ENCODE results near the gene ZNF554.

Gene ZNF554

GRCh38 chr19:2785244-2785997 lies 34.2 kb upstream of the ZNF554 start, which contains the start of gene THOP1:
Gene THOP1 (plus strand): TSS chr19:2785503. CDS start chr19:2785663, 160 bp downstream.
- Histone ChIP-seq H3K4me3 (replicated peaks; ENCODE audit: insufficient read depth, low read length) (peak within 1 kb of the TSS; percentile 97), H3K27ac (replicated peaks) (peak within 1 kb of the TSS; percentile 83), H3K27me3 (ENCODE audit: insufficient read depth, poor library complexity, severe bottlenecking) (no peaks in the 10 kb centered on the region)
- DNase-seq (ENCODE audit: low read depth in 1 of 2, low spot score in 1 of 2) = peak; percentile 96 to 99
- TF ChIP-seq POLR2AphosphoS5 (IDR thresholded peaks at IDR 0.05; ENCODE audit: low read depth) (peak; percentile 60; the same call in 1 of the 2 replicates), SPI1 (IDR thresholded peaks at IDR 0.05; ENCODE audit: borderline replicate concordance, low read depth) (no peak)

- H3K4me3 ChIP-seq (replicated peaks; ENCODE audit: insufficient read depth, low read length) = no peak overlapping the region
- TF ChIP-seq CTCF (IDR thresholded peaks at IDR 0.05; ENCODE audit: insufficient read depth, low read length) (no peak), SPI1 (IDR thresholded peaks at IDR 0.05; ENCODE audit: borderline replicate concordance, low read depth) (no peak), GABPA (IDR thresholded peaks at IDR 0.05; ENCODE audit: low read depth) (no peak), POLR2AphosphoS5 (IDR thresholded peaks at IDR 0.05; ENCODE audit: low read depth) (no peak), REST (IDR thresholded peaks at IDR 0.05; ENCODE audit: insufficient replicate concordance, low read depth) (no peak)
- H3K27ac ChIP-seq (replicated peaks) = no peak overlapping the region
- no peaks in the 10 kb centered on the region for H3K27me3 ChIP-seq (ENCODE audit: insufficient read depth, poor library complexity, severe bottlenecking)
- no peak for DNase-seq (ENCODE audit: low read depth in 1 of 2, low spot score in 1 of 2)
Measured at GRCh38 chr19:2787115-2787514, 32.6 kb upstream of the ZNF554 start.

GRCh38 chr19:2788237-2788636 lies 31.4 kb upstream of the ZNF554 start:
- TF ChIP-seq REST (IDR thresholded peaks at IDR 0.05; ENCODE audit: insufficient replicate concordance, low read depth) (no peak), SPI1 (IDR thresholded peaks at IDR 0.05; ENCODE audit: borderline replicate concordance, low read depth) (no peak), POLR2AphosphoS5 (IDR thresholded peaks at IDR 0.05; ENCODE audit: low read depth) (no peak), GABPA (IDR thresholded peaks at IDR 0.05; ENCODE audit: low read depth) (no peak), CTCF (IDR thresholded peaks at IDR 0.05; ENCODE audit: insufficient read depth, low read length) (no peak)
- H3K27ac ChIP-seq (replicated peaks) = no peak overlapping the region
- no peaks in the 10 kb centered on the region for H3K27me3 ChIP-seq (ENCODE audit: insufficient read depth, poor library complexity, severe bottlenecking)
- H3K4me3 ChIP-seq (replicated peaks; ENCODE audit: insufficient read depth, low read length) = no peak overlapping the region
- DNase-seq (ENCODE audit: low read depth in 1 of 2, low spot score in 1 of 2) = no peak

- Histone ChIP-seq H3K27ac (replicated peaks) (no peak overlapping the region), H3K27me3 (ENCODE audit: insufficient read depth, poor library complexity, severe bottlenecking) (no peaks in the 10 kb centered on the region)
- no peak for DNase-seq (ENCODE audit: low read depth in 1 of 2, low spot score in 1 of 2)
Measured at GRCh38 chr19:2790194-2790556, 29.5 kb upstream of the ZNF554 start.

More at GRCh38 chr19:2790194-2790556, 29.5 kb upstream of the ZNF554 start:
- no peak for TF ChIP-seq POLR2AphosphoS5 (IDR thresholded peaks at IDR 0.05; ENCODE audit: low read depth)
- TF ChIP-seq GABPA (IDR thresholded peaks at IDR 0.05; ENCODE audit: low read depth) = no peak
- TF ChIP-seq SPI1 (IDR thresholded peaks at IDR 0.05; ENCODE audit: borderline replicate concordance, low read depth) = no peak
- no peak for TF ChIP-seq REST (IDR thresholded peaks at IDR 0.05; ENCODE audit: insufficient replicate concordance, low read depth)
- TF ChIP-seq CTCF (IDR thresholded peaks at IDR 0.05; ENCODE audit: insufficient read depth, low read length) = no peak
- no peak overlapping the region for H3K4me3 ChIP-seq (replicated peaks; ENCODE audit: insufficient read depth, low read length)
